Brain microvascular endothelial cell (primary cell): Measurements from ENCODE around the gene MRPL41.
"Not testable (repeated sequence)": the region's sequence is repeated elsewhere in the genome, so short reads cannot be mapped to it uniquely, and the experiment has no call there.

Experiments
- DNase-seq: peaks from one replicate; pipeline ENCODE4 v3.0.0-alpha.2; 2020
- H3K27ac ChIP-seq: fragments of 250-450 bp; sonication (Bioruptor Pico); 2 replicates; pipeline ENCODE4 v1.5.1; 2020; ENCODE audit warnings: mild to moderate bottlenecking, moderate library complexity
- H3K27me3 ChIP-seq: fragments of 250-450 bp; sonication (Bioruptor Pico); replicated peaks from 2 replicates; pipeline ENCODE4 v1.5.1; 2020; ENCODE audit warnings: mild to moderate bottlenecking
- H3K36me3 ChIP-seq: fragments of 250-450 bp; sonication (Bioruptor Pico); replicated peaks from 2 replicates; pipeline ENCODE4 v1.5.1; 2020; ENCODE audit warnings: mild to moderate bottlenecking
- H3K4me3 ChIP-seq: 2 replicates; pipeline ENCODE4 v1.5.1; 2011; ENCODE audit warnings: low read depth, mild to moderate bottlenecking, control low read depth, low read length, moderate library complexity
- CTCF ChIP-seq: IDR thresholded peaks from 2 replicates; pipeline ENCODE4 v1.5.1; 2011; ENCODE audit warnings: low read depth, mild to moderate bottlenecking, moderate library complexity, low read length, control low read depth, inconsistent platforms; ENCODE audit errors: missing control alignments
- in situ Hi-C: cut with HindIII; loops from 2 replicates; pipeline ENCODE4 v1.10.0; 2017; ENCODE audit warnings: low sequenced_read_pairs, low pct_ligation_motif_present

MRPL41 gene

GRCh38 chr9:137515338-137515724 lies 36.3 kb upstream of the MRPL41 start:
- no peak overlapping the region for H3K4me3 ChIP-seq
- in situ Hi-C loops = no loop called here
- TF ChIP-seq CTCF = no peak
- no peak for DNase-seq
- H3K27ac ChIP-seq = no peak overlapping the region
- no peaks in the 10 kb centered on the region for H3K36me3 ChIP-seq
- H3K27me3 ChIP-seq = no peaks in the 10 kb centered on the region

- no peak for TF ChIP-seq CTCF
- no peaks in the 10 kb centered on the region for H3K27me3 ChIP-seq
- in situ Hi-C loops = no loop called here
- no peak overlapping the region for H3K4me3 ChIP-seq
- no peak overlapping the region for H3K27ac ChIP-seq
- no peaks in the 10 kb centered on the region for H3K36me3 ChIP-seq
- no peak for DNase-seq
These were observed 35.3 kb upstream of the MRPL41 start for GRCh38 chr9:137516144-137516917.

DNA sequence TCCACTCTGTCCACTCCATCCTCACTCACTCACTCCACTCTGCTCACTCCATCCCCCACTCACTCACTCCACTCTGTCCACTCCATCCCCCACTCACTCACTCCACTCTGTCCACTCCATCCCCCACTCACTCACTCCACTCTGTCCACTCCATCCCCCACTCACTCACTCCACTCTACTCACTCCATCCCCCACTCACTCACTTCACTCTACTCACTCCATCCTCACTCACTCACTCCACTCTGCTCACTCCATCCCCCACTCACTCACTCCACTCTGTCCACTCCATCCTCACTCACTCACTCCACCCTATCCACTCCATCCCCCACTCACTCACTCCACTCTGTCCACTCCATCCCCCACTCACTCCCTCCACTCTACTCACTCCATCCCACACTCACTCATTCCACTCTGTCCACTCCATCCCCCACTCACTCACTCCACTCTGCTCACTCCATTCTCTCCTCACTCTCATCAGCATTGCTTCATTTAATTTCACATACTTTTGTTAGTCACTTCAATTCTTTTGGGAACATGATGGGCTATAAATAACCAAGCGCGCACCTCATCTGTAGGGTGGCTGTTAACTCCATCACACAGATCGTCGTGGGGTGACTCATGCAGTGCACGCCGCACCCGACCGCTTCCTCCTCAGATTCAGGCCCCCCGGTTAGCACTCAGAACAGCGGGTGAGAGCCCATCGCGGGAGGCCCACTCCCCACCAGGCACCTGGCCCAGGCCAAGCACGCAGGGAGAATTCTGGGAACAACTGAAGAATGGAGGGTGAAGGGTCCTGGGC lies 32.8 kb upstream of the MRPL41 start:
- H3K27ac ChIP-seq, H3K36me3 ChIP-seq, H3K27me3 ChIP-seq, in situ Hi-C loops, H3K4me3 ChIP-seq: not testable (repeated sequence)
- DNase-seq = peak; percentile 71

DNA sequence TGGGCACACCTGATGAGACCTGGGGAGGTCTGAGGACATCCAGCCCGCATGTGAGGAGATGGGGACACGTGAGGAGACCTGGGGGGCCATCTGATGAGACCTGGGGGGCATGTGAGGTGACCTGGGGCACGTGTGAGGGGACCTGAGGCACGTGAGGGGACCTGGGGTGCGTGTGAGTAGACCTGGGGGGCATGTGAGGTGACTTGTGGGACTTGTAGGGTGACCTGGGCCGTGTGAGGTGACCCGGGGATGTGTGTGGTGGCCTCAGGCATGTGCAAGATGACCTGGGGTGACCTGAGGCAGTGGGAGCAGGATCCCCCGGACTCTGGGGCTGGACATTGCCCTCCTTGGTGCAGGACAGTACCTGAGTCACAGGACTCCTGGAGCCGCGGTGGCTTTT lies 32.1 kb upstream of the MRPL41 start:
- DNase-seq = no peak

DNA sequence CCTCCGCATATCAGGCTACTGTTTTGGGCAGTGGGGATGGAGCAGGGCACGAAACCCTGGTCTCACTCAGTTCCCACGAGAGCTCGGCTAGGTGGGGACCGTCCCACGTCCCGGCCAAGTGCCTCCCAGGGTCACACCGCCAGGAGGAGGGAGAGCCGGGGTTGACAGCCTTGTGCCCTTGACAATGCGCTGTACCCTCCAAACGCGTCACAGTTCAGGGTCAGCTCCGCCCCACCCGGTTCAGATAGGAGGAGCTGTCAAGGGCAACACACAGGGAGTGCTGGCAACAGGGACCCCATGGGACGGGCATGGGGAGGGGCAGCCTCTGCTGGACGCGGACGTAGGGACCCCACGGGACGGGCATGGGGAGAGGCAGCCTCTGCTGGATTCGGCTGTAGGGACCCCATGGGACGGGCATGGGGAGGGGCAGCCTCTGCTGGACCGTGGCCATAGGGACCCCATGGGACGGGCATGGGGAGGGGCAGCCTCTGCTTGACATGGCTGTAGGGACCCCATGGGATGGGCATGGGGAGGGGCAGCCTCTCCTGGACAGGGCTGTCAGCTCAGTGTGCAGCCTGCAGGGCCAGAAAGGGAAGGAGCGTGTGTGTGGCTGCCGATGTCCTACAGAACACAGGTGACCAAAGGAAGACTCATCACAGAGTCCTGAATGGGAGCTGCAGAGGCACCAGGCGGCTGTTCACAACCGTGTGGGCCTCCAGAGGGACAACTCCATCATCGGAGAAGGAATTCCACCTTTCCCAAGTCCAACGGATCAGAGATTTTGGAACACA lies 30.9 kb upstream of the MRPL41 start:
- in situ Hi-C loops = no loop called here
- DNase-seq = no peak
- H3K27me3 ChIP-seq = no peaks in the 10 kb centered on the region
- TF ChIP-seq CTCF = no peak
- no peak overlapping the region for H3K27ac ChIP-seq
- H3K36me3 ChIP-seq = no peaks in the 10 kb centered on the region
- no peak overlapping the region for H3K4me3 ChIP-seq

More for the DNA sequence above, 32.1 kb upstream of the MRPL41 start:
- no peak overlapping the region for H3K27ac ChIP-seq
- H3K36me3 ChIP-seq = no peaks in the 10 kb centered on the region
- no peak overlapping the region for H3K4me3 ChIP-seq
- H3K27me3 ChIP-seq = no peaks in the 10 kb centered on the region
- no peak for TF ChIP-seq CTCF
- in situ Hi-C loops = no loop called here
